Liver (tissue), 9 donors: ENCODE measurements around the gene CIB2. TPM values are rescaled to one million over a fixed set of nuclear protein-coding genes. Genes with fewer than 3 reads are reported as not detected.
A peak's percentile ranks its signal among the peaks of the same experiment; 100 is the strongest.

ENCODE experiments used
- DNase-seq: peaks from one replicate; pipeline ENCODE4 v3.0.0-alpha.2; 2017; ENCODE audit warnings: low spot score
- H3K27ac ChIP-seq, 2 donors: one replicate each; pipeline ENCODE4 v1.7.0; 2013; ENCODE audit warnings: inconsistent platforms in 2 of 2, low read length in 2 of 2, control low read depth in 1 of 2, low read depth in 1 of 2, mild to moderate bottlenecking in 1 of 2
- H3K27me3 ChIP-seq, 4 donors: one replicate each; pipeline versions ENCODE4 v1.6.1 to v1.7.0; 2013; ENCODE audit warnings: low read length in 3 of 4, inconsistent platforms in 1 of 4, mild to moderate bottlenecking in 1 of 4, moderate library complexity in 1 of 4; ENCODE audit not compliant: control insufficient read depth in 4 of 4, insufficient read depth in 4 of 4
- H3K36me3 ChIP-seq, 4 donors: one replicate each; pipeline versions ENCODE4 v1.6.1 to v1.7.0; 2013; ENCODE audit warnings: low read length in 3 of 4, mild to moderate bottlenecking in 3 of 4, low read depth in 1 of 4, moderate library complexity in 1 of 4; ENCODE audit not compliant: control insufficient read depth in 4 of 4, insufficient read depth in 3 of 4
- H3K4me1 ChIP-seq, 4 donors: one replicate each; pipeline versions ENCODE4 v1.6.1 to v1.7.0; 2013; ENCODE audit warnings: low read length in 3 of 4, mild to moderate bottlenecking in 3 of 4, moderate library complexity in 1 of 4; ENCODE audit not compliant: control insufficient read depth in 4 of 4, insufficient read depth in 4 of 4
- H3K4me3 ChIP-seq, 3 donors: one replicate each; pipeline versions ENCODE4 v1.6.1 to v1.7.0; 2013; ENCODE audit warnings: low read length in 3 of 3, control low read depth in 1 of 3, low read depth in 1 of 3, mild to moderate bottlenecking in 1 of 3
- H3K9ac ChIP-seq, 2 donors: one replicate each; pipeline ENCODE4 v1.7.0; 2013; ENCODE audit warnings: low read length in 2 of 2, mild to moderate bottlenecking in 2 of 2, moderate library complexity in 2 of 2, control low read depth in 1 of 2, low read depth in 1 of 2
- H3K9me3 ChIP-seq, 4 donors: one replicate each; pipeline versions ENCODE4 v1.6.1 to v1.7.0; 2013; ENCODE audit warnings: low read length in 3 of 4; ENCODE audit not compliant: control insufficient read depth in 4 of 4
- EGR1 ChIP-seq, 2 donors: IDR thresholded peaks; 2 replicates each; pipeline ENCODE4 v1.6.1; 2016 to 2018; ENCODE audit warnings: antibody characterized with exemption in 2 of 2, low read depth in 2 of 2
- FOXA1 ChIP-seq: IDR thresholded peaks from 2 replicates; pipeline ENCODE4 v1.6.1; 2016; ENCODE audit warnings: antibody characterized with exemption
- FOXA2 ChIP-seq: IDR thresholded peaks from 2 replicates; pipeline ENCODE4 v1.6.1; 2016; ENCODE audit warnings: antibody characterized with exemption
- GABPA ChIP-seq, 2 donors: IDR thresholded peaks in 1 of 2; conservative IDR thresholded peaks in 1 of 2; 2 replicates each; pipeline ENCODE4 v1.6.1; 2016; ENCODE audit warnings: antibody characterized with exemption in 2 of 2, mild to moderate bottlenecking in 1 of 2, moderate library complexity in 1 of 2
- HNF4G ChIP-seq: IDR thresholded peaks from 2 replicates; pipeline ENCODE4 v1.6.1; 2016; ENCODE audit warnings: antibody characterized with exemption
- JUND ChIP-seq, 2 donors: IDR thresholded peaks; 2 replicates each; pipeline ENCODE4 v1.6.1; 2016; ENCODE audit warnings: antibody characterized with exemption in 2 of 2
- NR2F2 ChIP-seq: IDR thresholded peaks from 2 replicates; pipeline ENCODE4 v1.6.1; 2016; ENCODE audit warnings: antibody characterized with exemption
- RAD21 ChIP-seq, 2 donors: IDR thresholded peaks; 2 replicates each; pipeline ENCODE4 v1.6.1; 2016; ENCODE audit warnings: antibody characterized with exemption in 2 of 2, mild to moderate bottlenecking in 2 of 2
- RXRA ChIP-seq, 2 donors: IDR thresholded peaks; 2 replicates each; pipeline ENCODE4 v1.6.1; 2017 to 2018; ENCODE audit warnings: antibody characterized with exemption in 2 of 2, mild to moderate bottlenecking in 1 of 2
- SP1 ChIP-seq: IDR thresholded peaks from 2 replicates; pipeline ENCODE4 v1.6.1; 2018; ENCODE audit warnings: antibody characterized with exemption, mild to moderate bottlenecking
- TAF1 ChIP-seq: conservative IDR thresholded peaks from 2 replicates; pipeline ENCODE4 v1.6.1; 2016; ENCODE audit warnings: antibody characterized with exemption, mild to moderate bottlenecking
- YY1 ChIP-seq: IDR thresholded peaks from 2 replicates; pipeline ENCODE4 v1.6.1; 2016; ENCODE audit warnings: antibody characterized with exemption, mild to moderate bottlenecking
- WGBS: extraction: QIAGEN DNeasy Blood & Tissue Kit; methylation state at CpG from one replicate; pipeline ENCODE4 v1.1.7; 2013; 5-methylcytosine and 5-hydroxymethylcytosine counted together
- polyA plus RNA-seq, 2 donors: library from polyadenylated mRNA; stranded (reverse) in 1 of 2; unstranded in 1 of 2; fragments of 200-250 nt in 1 of 2; fragments of >200 nt in 1 of 2; fragmentation: Nextera tagmentation in 1 of 2; extraction: Ambion mirVana in 1 of 2; gene quantifications; one replicate each; pipeline versions ENCODE4 v1.2.1 to v1.2.3, GENCODE V29; 2013 to 2015
- total RNA-seq, 2 donors: library from RNA; depleted of rRNA; stranded (reverse); fragments of >200 nt; gene quantifications; one replicate each; pipeline ENCODE4 v1.2.3, GENCODE V29; 2014
- TF ChIP-seq, protein P1 (sequence below): IDR thresholded peaks from 2 replicates; pipeline ENCODE4 v1.6.1; 2016; ENCODE audit warnings: antibody characterized with exemption
- TF ChIP-seq, protein P2 (sequence below): IDR thresholded peaks from 2 replicates; pipeline ENCODE4 v1.6.1; 2016; ENCODE audit warnings: antibody characterized with exemption
- TF ChIP-seq, protein P3 (sequence below): fragments of 150-350 bp; IDR thresholded peaks from 2 replicates; pipeline ENCODE4 v1.5.1; 2017; ENCODE audit warnings: improper control_type of control experiment, low read depth, low read length; ENCODE audit not compliant: missing input control
- TF ChIP-seq, protein P4 (sequence below): IDR thresholded peaks from 2 replicates; pipeline ENCODE4 v1.6.1; 2016; ENCODE audit warnings: antibody characterized with exemption
- TF ChIP-seq, protein P5 (sequence below): IDR thresholded peaks from 2 replicates; pipeline ENCODE4 v1.6.1; 2016; ENCODE audit warnings: antibody characterized with exemption, mild to moderate bottlenecking
- donor health status: healthy.
- donor health status: healthy.
- donor health status: healthy.
- donor health status: healthy.
- donor health status: healthy.

Gene CIB2
- total and polyA plus RNA-seq, 4 donors: 0.25 to 2.2 (median 0.53) TPM

DNA sequence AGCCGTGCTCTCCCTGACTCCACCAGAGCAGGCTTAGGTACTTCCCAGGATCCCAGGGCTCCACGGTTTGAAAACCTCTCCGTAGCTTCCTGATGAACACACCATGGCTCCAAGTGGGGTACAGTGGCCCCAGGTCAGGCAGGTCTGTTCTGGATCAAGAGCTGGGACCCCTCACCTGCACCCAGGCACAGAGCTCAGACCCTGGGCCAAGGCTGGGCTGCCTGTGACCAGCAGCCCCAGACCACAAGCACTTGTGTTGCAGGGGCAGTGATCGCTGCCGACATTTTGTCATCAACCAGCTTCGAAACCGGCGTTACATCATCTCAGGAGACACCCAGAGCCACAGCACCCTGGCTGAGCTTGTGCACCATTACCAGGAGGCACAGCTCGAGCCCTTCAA, 33.6 kb downstream of the CIB2 start:
- Histone ChIP-seq H3K27me3 (no peaks in the 10 kb centered on the region), H3K36me3 (no peaks in the 10 kb centered on the region), H3K9me3 (no peaks in the 10 kb centered on the region), H3K4me1 (no peaks in the 10 kb centered on the region), H3K9ac (no peak overlapping the region), H3K4me3 (no peak overlapping the region), H3K27ac (no peak overlapping the region)
- 95% methylated on average over 9 of the region's 9 CpGs for WGBS
- TF ChIP-seq JUND (IDR thresholded peaks at IDR 0.05): no peak
- TF ChIP-seq EGR1 (IDR thresholded peaks at IDR 0.05; ENCODE audit: low read depth in 2 of 2): no peak
- no peak for TF ChIP-seq SP1
- TF ChIP-seq, protein P1, sequence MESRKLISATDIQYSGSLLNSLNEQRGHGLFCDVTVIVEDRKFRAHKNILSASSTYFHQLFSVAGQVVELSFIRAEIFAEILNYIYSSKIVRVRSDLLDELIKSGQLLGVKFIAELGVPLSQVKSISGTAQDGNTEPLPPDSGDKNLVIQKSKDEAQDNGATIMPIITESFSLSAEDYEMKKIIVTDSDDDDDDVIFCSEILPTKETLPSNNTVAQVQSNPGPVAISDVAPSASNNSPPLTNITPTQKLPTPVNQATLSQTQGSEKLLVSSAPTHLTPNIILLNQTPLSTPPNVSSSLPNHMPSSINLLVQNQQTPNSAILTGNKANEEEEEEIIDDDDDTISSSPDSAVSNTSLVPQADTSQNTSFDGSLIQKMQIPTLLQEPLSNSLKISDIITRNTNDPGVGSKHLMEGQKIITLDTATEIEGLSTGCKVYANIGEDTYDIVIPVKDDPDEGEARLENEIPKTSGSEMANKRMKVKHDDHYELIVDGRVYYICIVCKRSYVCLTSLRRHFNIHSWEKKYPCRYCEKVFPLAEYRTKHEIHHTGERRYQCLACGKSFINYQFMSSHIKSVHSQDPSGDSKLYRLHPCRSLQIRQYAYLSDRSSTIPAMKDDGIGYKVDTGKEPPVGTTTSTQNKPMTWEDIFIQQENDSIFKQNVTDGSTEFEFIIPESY: no peak
- TF ChIP-seq FOXA1: no peak
- DNase-seq: no peak

DNA sequence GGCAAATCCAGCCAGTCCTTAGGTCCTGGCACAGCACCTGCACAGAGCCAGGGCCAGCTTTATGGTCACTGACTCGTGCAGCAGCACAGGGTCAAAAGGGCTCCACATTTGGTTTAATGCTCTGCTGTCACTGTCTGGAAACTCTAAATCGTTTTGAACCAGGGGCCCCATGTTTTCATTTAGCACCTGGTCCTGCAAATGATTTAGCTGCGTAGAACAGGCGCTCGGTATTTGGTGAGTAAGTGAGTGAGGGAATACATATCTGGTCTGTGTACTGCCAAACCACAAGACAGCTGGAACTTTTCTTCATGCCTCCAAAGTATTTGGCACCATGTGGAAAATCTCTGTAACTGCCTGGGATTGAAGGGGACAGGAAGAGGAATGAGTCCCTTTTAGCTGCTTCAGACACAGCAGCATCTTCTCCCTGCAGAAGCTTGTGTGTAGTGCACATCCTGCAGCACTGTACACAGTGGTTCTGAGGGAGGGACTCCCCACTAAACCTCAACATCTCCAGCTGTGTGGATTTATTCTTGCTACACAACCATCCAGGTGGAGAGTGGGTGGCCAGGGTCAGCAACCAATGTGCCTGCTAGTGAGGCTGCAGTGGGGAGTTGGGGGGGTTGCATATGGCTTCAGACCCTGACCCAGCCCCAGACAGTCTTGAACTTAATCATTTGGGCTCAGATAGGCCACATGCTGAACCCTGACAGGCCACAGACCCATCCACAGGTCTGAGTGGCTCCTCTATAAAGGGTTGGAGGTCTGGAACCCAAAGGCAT, 37.8 kb downstream of the CIB2 start:
- 49% methylated on average over 5 of the region's 5 CpGs for WGBS
- H3K27me3 ChIP-seq: no peaks in the 10 kb centered on the region
- no peaks in the 10 kb centered on the region for H3K9me3 ChIP-seq
- no peak for TF ChIP-seq NR2F2
- TF ChIP-seq RAD21 (IDR thresholded peaks at IDR 0.05): peak in 1 of 2 donors; percentile 31
- H3K4me1 ChIP-seq: peaks cover 2 to 10% (median 7%) of the 10 kb centered on the region in 4 donors
- H3K27ac ChIP-seq: no peak overlapping the region
- no peak overlapping the region for H3K9ac ChIP-seq
- no peak overlapping the region for H3K4me3 ChIP-seq
- no peak for DNase-seq
- H3K36me3 ChIP-seq: no peaks in the 10 kb centered on the region

DNA sequence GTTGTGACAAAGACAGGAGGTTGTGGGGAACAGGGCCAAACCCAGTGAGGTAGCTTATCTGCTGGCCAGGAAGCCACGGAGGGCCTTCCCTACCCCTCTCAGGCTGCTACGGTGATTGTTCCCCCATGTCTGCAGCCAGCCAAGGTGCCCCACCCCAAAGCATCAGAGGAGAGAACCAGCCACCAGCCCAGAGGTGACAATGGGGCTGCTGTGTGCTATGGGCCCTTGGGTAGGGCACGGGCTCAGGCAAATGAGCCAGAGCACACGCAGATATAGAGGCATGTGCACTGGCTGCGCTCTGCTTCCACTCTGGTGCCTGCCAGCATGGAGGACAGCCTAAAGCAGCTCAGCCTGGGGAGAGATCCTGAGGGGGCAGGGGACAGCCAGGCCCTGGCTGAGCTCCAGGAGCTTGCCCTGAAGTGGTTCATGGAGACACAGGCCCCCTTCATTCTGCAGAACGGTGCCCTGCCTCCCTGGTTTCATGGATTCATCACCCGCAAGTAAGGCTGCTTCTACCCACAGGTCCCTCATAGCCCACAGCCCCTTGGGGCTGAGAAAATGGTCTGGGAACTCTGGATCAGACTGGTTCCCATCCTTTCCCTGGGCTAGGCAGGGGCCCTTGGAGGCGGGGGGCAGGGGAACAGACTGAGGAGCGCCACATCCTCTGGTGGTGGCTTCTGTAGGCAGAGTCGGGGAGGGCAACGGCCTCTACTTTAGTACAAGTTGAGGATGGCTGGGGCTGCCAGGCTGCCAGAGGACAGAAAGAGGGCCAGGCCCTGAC, 38.8 kb downstream of the CIB2 start, which contains the start of gene SH2D7:
Gene SH2D7, plus strand, starts transcription at position 301 of the 781 bp plus-strand sequence. Its CDS starts 24 bp downstream, at position 325.
- DNase-seq: no peak
- Histone ChIP-seq H3K27ac (no peak within 1 kb of the TSS), H3K36me3 (no peaks in the 10 kb centered on the region), H3K4me1 (peaks cover 3 to 14% (median 9%) of the 10 kb centered on the region in 4 donors), H3K4me3 (no peak within 1 kb of the TSS), H3K27me3 (no peaks in the 10 kb centered on the region), H3K9me3 (no peaks in the 10 kb centered on the region), H3K9ac (no peak within 1 kb of the TSS)
- WGBS: 85% methylated on average over 11 of the region's 11 CpGs
- TF ChIP-seq RAD21 (IDR thresholded peaks at IDR 0.05) (no peak), FOXA1 (no peak), GABPA (IDR thresholded peaks at IDR 0.05 in 1 of 2, conservative IDR thresholded peaks at IDR 0.05 in 1 of 2) (no peak), YY1 (no peak), SP1 (no peak), EGR1 (IDR thresholded peaks at IDR 0.05; ENCODE audit: low read depth in 2 of 2) (no peak), HNF4G (no peak), NR2F2 (no peak), FOXA2 (no peak), TAF1 (no peak), RXRA (IDR thresholded peaks at IDR 0.05) (no peak)
- TF ChIP-seq, protein P2, sequence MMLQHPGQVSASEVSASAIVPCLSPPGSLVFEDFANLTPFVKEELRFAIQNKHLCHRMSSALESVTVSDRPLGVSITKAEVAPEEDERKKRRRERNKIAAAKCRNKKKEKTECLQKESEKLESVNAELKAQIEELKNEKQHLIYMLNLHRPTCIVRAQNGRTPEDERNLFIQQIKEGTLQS: no peak
- TF ChIP-seq, protein P3, sequence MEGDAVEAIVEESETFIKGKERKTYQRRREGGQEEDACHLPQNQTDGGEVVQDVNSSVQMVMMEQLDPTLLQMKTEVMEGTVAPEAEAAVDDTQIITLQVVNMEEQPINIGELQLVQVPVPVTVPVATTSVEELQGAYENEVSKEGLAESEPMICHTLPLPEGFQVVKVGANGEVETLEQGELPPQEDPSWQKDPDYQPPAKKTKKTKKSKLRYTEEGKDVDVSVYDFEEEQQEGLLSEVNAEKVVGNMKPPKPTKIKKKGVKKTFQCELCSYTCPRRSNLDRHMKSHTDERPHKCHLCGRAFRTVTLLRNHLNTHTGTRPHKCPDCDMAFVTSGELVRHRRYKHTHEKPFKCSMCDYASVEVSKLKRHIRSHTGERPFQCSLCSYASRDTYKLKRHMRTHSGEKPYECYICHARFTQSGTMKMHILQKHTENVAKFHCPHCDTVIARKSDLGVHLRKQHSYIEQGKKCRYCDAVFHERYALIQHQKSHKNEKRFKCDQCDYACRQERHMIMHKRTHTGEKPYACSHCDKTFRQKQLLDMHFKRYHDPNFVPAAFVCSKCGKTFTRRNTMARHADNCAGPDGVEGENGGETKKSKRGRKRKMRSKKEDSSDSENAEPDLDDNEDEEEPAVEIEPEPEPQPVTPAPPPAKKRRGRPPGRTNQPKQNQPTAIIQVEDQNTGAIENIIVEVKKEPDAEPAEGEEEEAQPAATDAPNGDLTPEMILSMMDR: no peak
- TF ChIP-seq, protein P4, sequence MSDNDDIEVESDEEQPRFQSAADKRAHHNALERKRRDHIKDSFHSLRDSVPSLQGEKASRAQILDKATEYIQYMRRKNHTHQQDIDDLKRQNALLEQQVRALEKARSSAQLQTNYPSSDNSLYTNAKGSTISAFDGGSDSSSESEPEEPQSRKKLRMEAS: no peak
- TF ChIP-seq, protein P5, sequence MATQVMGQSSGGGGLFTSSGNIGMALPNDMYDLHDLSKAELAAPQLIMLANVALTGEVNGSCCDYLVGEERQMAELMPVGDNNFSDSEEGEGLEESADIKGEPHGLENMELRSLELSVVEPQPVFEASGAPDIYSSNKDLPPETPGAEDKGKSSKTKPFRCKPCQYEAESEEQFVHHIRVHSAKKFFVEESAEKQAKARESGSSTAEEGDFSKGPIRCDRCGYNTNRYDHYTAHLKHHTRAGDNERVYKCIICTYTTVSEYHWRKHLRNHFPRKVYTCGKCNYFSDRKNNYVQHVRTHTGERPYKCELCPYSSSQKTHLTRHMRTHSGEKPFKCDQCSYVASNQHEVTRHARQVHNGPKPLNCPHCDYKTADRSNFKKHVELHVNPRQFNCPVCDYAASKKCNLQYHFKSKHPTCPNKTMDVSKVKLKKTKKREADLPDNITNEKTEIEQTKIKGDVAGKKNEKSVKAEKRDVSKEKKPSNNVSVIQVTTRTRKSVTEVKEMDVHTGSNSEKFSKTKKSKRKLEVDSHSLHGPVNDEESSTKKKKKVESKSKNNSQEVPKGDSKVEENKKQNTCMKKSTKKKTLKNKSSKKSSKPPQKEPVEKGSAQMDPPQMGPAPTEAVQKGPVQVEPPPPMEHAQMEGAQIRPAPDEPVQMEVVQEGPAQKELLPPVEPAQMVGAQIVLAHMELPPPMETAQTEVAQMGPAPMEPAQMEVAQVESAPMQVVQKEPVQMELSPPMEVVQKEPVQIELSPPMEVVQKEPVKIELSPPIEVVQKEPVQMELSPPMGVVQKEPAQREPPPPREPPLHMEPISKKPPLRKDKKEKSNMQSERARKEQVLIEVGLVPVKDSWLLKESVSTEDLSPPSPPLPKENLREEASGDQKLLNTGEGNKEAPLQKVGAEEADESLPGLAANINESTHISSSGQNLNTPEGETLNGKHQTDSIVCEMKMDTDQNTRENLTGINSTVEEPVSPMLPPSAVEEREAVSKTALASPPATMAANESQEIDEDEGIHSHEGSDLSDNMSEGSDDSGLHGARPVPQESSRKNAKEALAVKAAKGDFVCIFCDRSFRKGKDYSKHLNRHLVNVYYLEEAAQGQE: no peak
